ENCODE measurements around the gene CASK.

DNA sequence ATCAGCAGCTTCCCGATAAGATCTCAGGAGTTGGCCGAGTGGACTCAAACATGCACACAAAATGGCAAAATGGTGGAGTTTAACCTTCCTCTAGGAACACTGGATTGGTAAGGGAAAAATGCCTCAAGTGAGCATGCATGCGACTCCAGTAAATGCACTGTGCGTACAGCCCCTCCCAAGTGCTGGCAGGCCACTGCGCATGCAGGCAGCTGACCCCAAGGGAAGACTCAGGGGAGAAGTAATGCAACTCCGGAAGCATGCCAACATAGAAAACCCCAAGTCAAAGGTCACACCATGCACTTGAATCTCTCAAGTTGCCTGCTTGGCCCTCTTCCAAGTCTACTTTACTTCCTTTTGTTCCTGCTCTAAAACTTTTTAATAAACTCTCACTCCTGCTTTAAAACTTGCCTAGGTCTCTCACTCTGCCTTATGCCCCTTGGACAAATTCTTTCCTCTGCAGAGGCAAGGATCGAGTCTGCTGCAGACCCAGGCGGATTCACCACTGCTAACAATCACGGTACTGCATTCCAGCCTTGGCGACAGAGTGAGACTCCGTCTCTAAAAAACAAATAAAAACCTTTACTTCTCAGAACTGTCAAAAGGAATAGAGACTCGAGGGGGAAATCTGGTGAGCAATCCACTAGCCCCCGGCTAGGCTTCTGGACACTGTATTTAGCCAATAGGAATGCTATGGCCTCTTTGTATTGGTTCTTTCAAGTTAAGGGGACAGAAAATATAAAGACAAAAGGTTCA lies 442.7 kb downstream of the CASK start:
- TF ChIP-seq, protein P1, sequence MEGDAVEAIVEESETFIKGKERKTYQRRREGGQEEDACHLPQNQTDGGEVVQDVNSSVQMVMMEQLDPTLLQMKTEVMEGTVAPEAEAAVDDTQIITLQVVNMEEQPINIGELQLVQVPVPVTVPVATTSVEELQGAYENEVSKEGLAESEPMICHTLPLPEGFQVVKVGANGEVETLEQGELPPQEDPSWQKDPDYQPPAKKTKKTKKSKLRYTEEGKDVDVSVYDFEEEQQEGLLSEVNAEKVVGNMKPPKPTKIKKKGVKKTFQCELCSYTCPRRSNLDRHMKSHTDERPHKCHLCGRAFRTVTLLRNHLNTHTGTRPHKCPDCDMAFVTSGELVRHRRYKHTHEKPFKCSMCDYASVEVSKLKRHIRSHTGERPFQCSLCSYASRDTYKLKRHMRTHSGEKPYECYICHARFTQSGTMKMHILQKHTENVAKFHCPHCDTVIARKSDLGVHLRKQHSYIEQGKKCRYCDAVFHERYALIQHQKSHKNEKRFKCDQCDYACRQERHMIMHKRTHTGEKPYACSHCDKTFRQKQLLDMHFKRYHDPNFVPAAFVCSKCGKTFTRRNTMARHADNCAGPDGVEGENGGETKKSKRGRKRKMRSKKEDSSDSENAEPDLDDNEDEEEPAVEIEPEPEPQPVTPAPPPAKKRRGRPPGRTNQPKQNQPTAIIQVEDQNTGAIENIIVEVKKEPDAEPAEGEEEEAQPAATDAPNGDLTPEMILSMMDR (IDR thresholded peaks at IDR 0.05): no peak
- TF ChIP-seq POLR2A (IDR thresholded peaks at IDR 0.05): no peak

Data from Peyer's patch (tissue), 4 donors.